Activated naive CD8-positive, alpha-beta T cell treated with anti-CD3 and anti-CD28 coated beads, Interleukin-2, amount 50 U/mL, for 24 hours (primary cell): ENCODE measurements around the gene CETN1.

Experiments
- ATAC-seq: fragments of 150-1000 bp; cut with Tn5 transposase; one replicate; pipeline ENCODE4 v1.10.0; 2021
- DNase-seq: peaks from one replicate; pipeline ENCODE4 v3.0.0; 2021
- H3K27ac Mint-ChIP-seq: one replicate; pipeline ENCODE4 v1.8.0; 2021; ENCODE audit warnings: mild to moderate bottlenecking, mixed read lengths
- H3K27me3 Mint-ChIP-seq: one replicate; pipeline ENCODE4 v1.8.0; 2021; ENCODE audit warnings: mixed read lengths
- H3K36me3 Mint-ChIP-seq: one replicate; pipeline ENCODE4 v1.8.0; 2021; ENCODE audit warnings: low read depth, mixed read lengths
- H3K4me1 Mint-ChIP-seq: one replicate; pipeline ENCODE4 v1.8.0; 2021; ENCODE audit warnings: mixed read lengths
- H3K4me3 Mint-ChIP-seq: one replicate; pipeline ENCODE4 v1.8.0; 2021; ENCODE audit warnings: mild to moderate bottlenecking, moderate library complexity, mixed read lengths
- H3K9me3 Mint-ChIP-seq: one replicate; pipeline ENCODE4 v1.8.0; 2021; ENCODE audit warnings: mixed read lengths

CETN1 gene

GRCh38 chr18:627231-627630 lies 47.1 kb downstream of the CETN1 start:
- ATAC-seq (no peak), DNase-seq (no peak)
- Mint-ChIP-seq H3K36me3 (no peaks in the 10 kb centered on the region), H3K9me3 (no peaks in the 10 kb centered on the region), H3K27ac (no peak overlapping the region), H3K4me1 (peaks cover 8% of the 10 kb centered on the region), H3K4me3 (no peak overlapping the region), H3K27me3 (peaks cover 11% of the 10 kb centered on the region)

- no peak overlapping the region for H3K4me3 Mint-ChIP-seq
- H3K27ac Mint-ChIP-seq: no peak overlapping the region
- ATAC-seq: peak; percentile 94
- H3K9me3 Mint-ChIP-seq: no peaks in the 10 kb centered on the region
- H3K4me1 Mint-ChIP-seq: peaks cover 8% of the 10 kb centered on the region
- H3K27me3 Mint-ChIP-seq: peaks cover 10% of the 10 kb centered on the region
- peak; percentile 25 for DNase-seq
- H3K36me3 Mint-ChIP-seq: no peaks in the 10 kb centered on the region
Measured at GRCh38 chr18:629269-630150, 49.3 kb downstream of the CETN1 start.

DNA sequence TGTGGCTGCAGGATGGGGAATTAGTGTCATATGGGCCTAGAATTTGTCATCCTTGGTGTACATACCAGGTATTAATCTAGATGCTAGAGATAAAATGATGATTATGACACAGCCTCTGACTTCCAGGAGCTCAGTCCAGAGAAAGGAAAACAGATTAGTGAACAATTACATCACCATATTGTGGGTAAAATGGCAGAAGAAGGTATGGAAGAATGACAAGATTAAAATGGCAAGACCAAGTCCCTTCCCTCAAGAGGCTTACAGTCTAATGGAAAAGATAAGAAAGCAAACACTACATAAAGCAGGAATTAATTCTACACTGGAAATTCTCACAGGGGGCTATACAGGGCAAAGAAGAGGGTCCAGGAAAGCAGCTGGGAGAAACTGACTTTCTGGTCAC lies 51.4 kb downstream of the CETN1 start:
- Mint-ChIP-seq H3K9me3 (no peaks in the 10 kb centered on the region), H3K4me3 (no peak overlapping the region), H3K36me3 (no peaks in the 10 kb centered on the region), H3K27ac (no peak overlapping the region), H3K4me1 (peaks cover 8% of the 10 kb centered on the region), H3K27me3 (peaks cover 8% of the 10 kb centered on the region)
- no peak for ATAC-seq
- no peak for DNase-seq
